ENCODE results near the gene PPP2R5C. TPM values are rescaled to one million over a fixed set of nuclear protein-coding genes. Genes with fewer than 3 reads are reported as not detected.
"Not testable (repeated sequence)": the region's sequence is repeated elsewhere in the genome, so short reads cannot be mapped to it uniquely, and the experiment has no call there.

PPP2R5C gene
- 136 and 143 TPM in 2 replicates for polyA plus RNA-seq (2013)

GRCh38 chr14:101761032-101761880 is at the start of gene PPP2R5C:
Gene PPP2R5C, plus strand, starts transcription at chr14:101761709. Its CDS starts 185 bp downstream, at chr14:101761894.
- Histone ChIP-seq H2AK5ac (ENCODE audit: low read length) (no peak within 1 kb of the TSS), H3K4ac (ENCODE audit: low read depth, low read length) (peak within 1 kb of the TSS; percentile 44), H4K12ac (ENCODE audit: low read depth, low read length) (peak within 1 kb of the TSS; percentile 44), H2AFZ (ENCODE audit: insufficient read depth, low read length, poor library complexity) (peak within 1 kb of the TSS; percentile 94), H3K27me3 (ENCODE audit: insufficient read depth, low read length) (peaks cover 4% of the 10 kb centered on the region), H3K79me2 (ENCODE audit: control insufficient read depth, insufficient read depth, low read length, poor library complexity) (peaks cover 4% of the 10 kb centered on the region), H3K4me2 (ENCODE audit: low read length) (peak within 1 kb of the TSS; percentile 90), H4K91ac (ENCODE audit: low read depth, low read length) (peak within 1 kb of the TSS; percentile 8), H3K9ac (ENCODE audit: low read length) (peak within 1 kb of the TSS; percentile 49), H3K4me3 (ENCODE audit: low read depth, low read length) (peak within 1 kb of the TSS; percentile 93), H3K4me1 (ENCODE audit: control insufficient read depth in 1 of 2, insufficient read depth in 2 of 2, low read length in 2 of 2) (peaks cover 5 to 7% of the 10 kb centered on the region in 2 experiments), H2BK12ac (ENCODE audit: low read length) (no peak within 1 kb of the TSS), H3K14ac (ENCODE audit: low read length) (peak within 1 kb of the TSS; percentile 51), H2BK5ac (ENCODE audit: low read depth, low read length, poor library complexity) (peak within 1 kb of the TSS; percentile 59), H3K18ac (ENCODE audit: low read length) (peak within 1 kb of the TSS; percentile 65), H3K23ac (ENCODE audit: low read length) (no peak within 1 kb of the TSS), H3K9me3 (ENCODE audit: insufficient read depth, low read depth, low read length) (peaks cover 3% of the 10 kb centered on the region), H2BK120ac (ENCODE audit: insufficient read depth, low read length, poor library complexity) (peak within 1 kb of the TSS; percentile 24), H3K36me3 (ENCODE audit: control insufficient read depth in 1 of 2, insufficient read depth in 2 of 2, low read length in 2 of 2) (peaks cover 0 to 2% of the 10 kb centered on the region in 2 experiments), H3K27ac (ENCODE audit: low read depth, low read length) (peak within 1 kb of the TSS; percentile 45), H3K79me1 (ENCODE audit: low read length) (peaks cover 3% of the 10 kb centered on the region), H4K8ac (ENCODE audit: low read depth, low read length) (peak within 1 kb of the TSS; percentile 29)
- WGBS (ENCODE audit: extremely low coverage, insufficient coverage, insufficient read length), result no CpG with 5 or more reads among the region's 110 CpGs
- peak; percentile 73 to 74 for DNase-seq

- DNase-seq, result not testable (repeated sequence)
Observed at GRCh38 chr14:101711857-101712233, 49.7 kb upstream of the PPP2R5C start.

GRCh38 chr14:101712341-101712740 is 49.2 kb upstream of the PPP2R5C start:
- 100% methylated on average over 2 of the region's 15 CpGs for WGBS (ENCODE audit: extremely low coverage, insufficient coverage, insufficient read length)
- not testable (repeated sequence) for H2BK5ac ChIP-seq (ENCODE audit: low read depth, low read length, poor library complexity); H3K36me3 ChIP-seq (ENCODE audit: control insufficient read depth in 1 of 2, insufficient read depth in 2 of 2, low read length in 2 of 2)

More at GRCh38 chr14:101711857-101712233, 49.7 kb upstream of the PPP2R5C start:
- not testable (repeated sequence) for H2AFZ ChIP-seq (ENCODE audit: insufficient read depth, low read length, poor library complexity); H4K8ac ChIP-seq (ENCODE audit: low read depth, low read length); H4K91ac ChIP-seq (ENCODE audit: low read depth, low read length); H2BK12ac ChIP-seq (ENCODE audit: low read length); H3K79me2 ChIP-seq (ENCODE audit: control insufficient read depth, insufficient read depth, low read length, poor library complexity); H3K9ac ChIP-seq (ENCODE audit: low read length); H4K12ac ChIP-seq (ENCODE audit: low read depth, low read length); H3K18ac ChIP-seq (ENCODE audit: low read length); H3K36me3 ChIP-seq (ENCODE audit: control insufficient read depth in 1 of 2, insufficient read depth in 2 of 2, low read length in 2 of 2); H2BK5ac ChIP-seq (ENCODE audit: low read depth, low read length, poor library complexity); H2BK120ac ChIP-seq (ENCODE audit: insufficient read depth, low read length, poor library complexity); H3K4ac ChIP-seq (ENCODE audit: low read depth, low read length); H3K79me1 ChIP-seq (ENCODE audit: low read length); H3K4me3 ChIP-seq (ENCODE audit: low read depth, low read length); H3K4me2 ChIP-seq (ENCODE audit: low read length); H3K14ac ChIP-seq (ENCODE audit: low read length); H3K23ac ChIP-seq (ENCODE audit: low read length); H3K27me3 ChIP-seq (ENCODE audit: insufficient read depth, low read length); H3K9me3 ChIP-seq (ENCODE audit: insufficient read depth, low read depth, low read length); H3K27ac ChIP-seq (ENCODE audit: low read depth, low read length); H3K4me1 ChIP-seq (ENCODE audit: control insufficient read depth in 1 of 2, insufficient read depth in 2 of 2, low read length in 2 of 2); H2AK5ac ChIP-seq (ENCODE audit: low read length)
- 100% methylated on average over 1 of the region's 12 CpGs for WGBS (ENCODE audit: extremely low coverage, insufficient coverage, insufficient read length)

GRCh38 chr14:101713091-101713490 is 48.4 kb upstream of the PPP2R5C start:
- H3K4me1 ChIP-seq (ENCODE audit: control insufficient read depth in 1 of 2, insufficient read depth in 2 of 2, low read length in 2 of 2); H4K91ac ChIP-seq (ENCODE audit: low read depth, low read length); H4K12ac ChIP-seq (ENCODE audit: low read depth, low read length); H3K27ac ChIP-seq (ENCODE audit: low read depth, low read length); H3K36me3 ChIP-seq (ENCODE audit: control insufficient read depth in 1 of 2, insufficient read depth in 2 of 2, low read length in 2 of 2); H3K79me2 ChIP-seq (ENCODE audit: control insufficient read depth, insufficient read depth, low read length, poor library complexity); H3K27me3 ChIP-seq (ENCODE audit: insufficient read depth, low read length); H3K9me3 ChIP-seq (ENCODE audit: insufficient read depth, low read depth, low read length); DNase-seq; H3K14ac ChIP-seq (ENCODE audit: low read length); H4K8ac ChIP-seq (ENCODE audit: low read depth, low read length); H3K4ac ChIP-seq (ENCODE audit: low read depth, low read length); H3K4me3 ChIP-seq (ENCODE audit: low read depth, low read length); H3K23ac ChIP-seq (ENCODE audit: low read length); H2AFZ ChIP-seq (ENCODE audit: insufficient read depth, low read length, poor library complexity); H2BK5ac ChIP-seq (ENCODE audit: low read depth, low read length, poor library complexity); H2AK5ac ChIP-seq (ENCODE audit: low read length); H2BK120ac ChIP-seq (ENCODE audit: insufficient read depth, low read length, poor library complexity); H3K9ac ChIP-seq (ENCODE audit: low read length); H3K4me2 ChIP-seq (ENCODE audit: low read length); H3K18ac ChIP-seq (ENCODE audit: low read length); H2BK12ac ChIP-seq (ENCODE audit: low read length); H3K79me1 ChIP-seq (ENCODE audit: low read length): not testable (repeated sequence)
- WGBS (ENCODE audit: extremely low coverage, insufficient coverage, insufficient read length), result no CpG with 5 or more reads among the region's 11 CpGs

More at GRCh38 chr14:101712341-101712740, 49.2 kb upstream of the PPP2R5C start:
- H3K18ac ChIP-seq (ENCODE audit: low read length); H2BK12ac ChIP-seq (ENCODE audit: low read length); H4K8ac ChIP-seq (ENCODE audit: low read depth, low read length); H3K14ac ChIP-seq (ENCODE audit: low read length); H3K4me3 ChIP-seq (ENCODE audit: low read depth, low read length); H3K9ac ChIP-seq (ENCODE audit: low read length); H3K4me2 ChIP-seq (ENCODE audit: low read length); H3K79me1 ChIP-seq (ENCODE audit: low read length); H3K27ac ChIP-seq (ENCODE audit: low read depth, low read length); H3K23ac ChIP-seq (ENCODE audit: low read length); H3K79me2 ChIP-seq (ENCODE audit: control insufficient read depth, insufficient read depth, low read length, poor library complexity); H4K12ac ChIP-seq (ENCODE audit: low read depth, low read length); H3K9me3 ChIP-seq (ENCODE audit: insufficient read depth, low read depth, low read length); H4K91ac ChIP-seq (ENCODE audit: low read depth, low read length); DNase-seq; H2AFZ ChIP-seq (ENCODE audit: insufficient read depth, low read length, poor library complexity); H3K4ac ChIP-seq (ENCODE audit: low read depth, low read length); H2BK120ac ChIP-seq (ENCODE audit: insufficient read depth, low read length, poor library complexity); H2AK5ac ChIP-seq (ENCODE audit: low read length); H3K4me1 ChIP-seq (ENCODE audit: control insufficient read depth in 1 of 2, insufficient read depth in 2 of 2, low read length in 2 of 2); H3K27me3 ChIP-seq (ENCODE audit: insufficient read depth, low read length): not testable (repeated sequence)
